ENCODE data around the gene WDR82.

WDR82 gene

DNA sequence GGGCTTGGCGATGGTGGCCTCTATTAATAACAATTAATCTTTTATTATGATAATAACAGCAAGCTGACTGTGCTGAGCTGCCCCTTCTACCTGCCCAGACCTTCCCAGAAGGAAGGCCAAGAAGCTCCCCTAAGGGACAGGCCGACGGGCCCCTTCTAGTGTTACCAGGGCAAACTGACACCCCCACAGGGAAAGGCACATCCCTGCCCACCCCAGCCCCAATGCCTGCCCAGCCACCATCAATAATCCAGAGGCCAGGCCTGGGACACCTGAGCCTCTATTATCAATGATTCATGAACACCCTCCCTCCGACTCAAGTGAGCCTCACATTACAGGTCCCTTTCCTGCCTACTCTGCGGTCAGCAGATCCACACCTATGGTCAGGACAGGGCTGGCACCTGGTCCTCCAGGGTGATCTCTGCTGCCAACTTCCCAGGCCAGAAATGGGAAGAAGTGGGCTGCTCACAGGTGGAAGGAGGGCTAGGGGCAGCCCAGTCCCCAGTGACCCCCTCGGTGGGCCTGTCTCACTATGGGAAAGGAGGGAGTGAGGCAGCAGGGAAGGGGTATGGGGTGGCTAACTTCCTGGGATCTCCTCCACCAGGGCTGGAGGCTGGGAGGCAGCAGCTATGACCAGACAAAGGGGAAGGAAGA, 41.3 kb downstream of the WDR82 start:
- TF ChIP-seq EZH2phosphoT487 (IDR thresholded peaks at IDR 0.05; ENCODE audit: borderline replicate concordance) = no peak
- TF ChIP-seq, protein P1, sequence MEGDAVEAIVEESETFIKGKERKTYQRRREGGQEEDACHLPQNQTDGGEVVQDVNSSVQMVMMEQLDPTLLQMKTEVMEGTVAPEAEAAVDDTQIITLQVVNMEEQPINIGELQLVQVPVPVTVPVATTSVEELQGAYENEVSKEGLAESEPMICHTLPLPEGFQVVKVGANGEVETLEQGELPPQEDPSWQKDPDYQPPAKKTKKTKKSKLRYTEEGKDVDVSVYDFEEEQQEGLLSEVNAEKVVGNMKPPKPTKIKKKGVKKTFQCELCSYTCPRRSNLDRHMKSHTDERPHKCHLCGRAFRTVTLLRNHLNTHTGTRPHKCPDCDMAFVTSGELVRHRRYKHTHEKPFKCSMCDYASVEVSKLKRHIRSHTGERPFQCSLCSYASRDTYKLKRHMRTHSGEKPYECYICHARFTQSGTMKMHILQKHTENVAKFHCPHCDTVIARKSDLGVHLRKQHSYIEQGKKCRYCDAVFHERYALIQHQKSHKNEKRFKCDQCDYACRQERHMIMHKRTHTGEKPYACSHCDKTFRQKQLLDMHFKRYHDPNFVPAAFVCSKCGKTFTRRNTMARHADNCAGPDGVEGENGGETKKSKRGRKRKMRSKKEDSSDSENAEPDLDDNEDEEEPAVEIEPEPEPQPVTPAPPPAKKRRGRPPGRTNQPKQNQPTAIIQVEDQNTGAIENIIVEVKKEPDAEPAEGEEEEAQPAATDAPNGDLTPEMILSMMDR (conservative IDR thresholded peaks at IDR 0.05; ENCODE audit: low read length) = no peak
- peak overlapping the region; percentile 99 for H3K4me3 ChIP-seq (ENCODE audit: low read length, poor library complexity, severe bottlenecking)
- no peaks in the 10 kb centered on the region for H3K9me2 ChIP-seq (replicated peaks; ENCODE audit: low read depth, low read length)
- peak overlapping the region; percentile 94 for H3K4me2 ChIP-seq (ENCODE audit: low read depth, low read length, poor library complexity, severe bottlenecking)
- peaks cover 18% of the 10 kb centered on the region for H4K20me1 ChIP-seq (ENCODE audit: insufficient read depth, low read length, poor library complexity, severe bottlenecking)
- no peaks in the 10 kb centered on the region for H3K27me3 ChIP-seq (ENCODE audit: insufficient read depth, low read length, poor library complexity, severe bottlenecking)
- H3K79me2 ChIP-seq (ENCODE audit: insufficient read depth, low read length) = peaks cover 54% of the 10 kb centered on the region
- H2AFZ ChIP-seq (ENCODE audit: low read length) = no peak overlapping the region
- no peaks in the 10 kb centered on the region for H3F3A ChIP-seq (ENCODE audit: low read depth)
- no peaks in the 10 kb centered on the region for H3K9me3 ChIP-seq (ENCODE audit: insufficient read depth, low read depth, low read length)
- H3K4me1 ChIP-seq (ENCODE audit: insufficient read depth, low read length, poor library complexity, severe bottlenecking) = peaks cover 34% of the 10 kb centered on the region
- no peaks in the 10 kb centered on the region for H3K36me3 ChIP-seq (ENCODE audit: insufficient read depth, low read length)
- peak overlapping the region; percentile 97 for H3K9ac ChIP-seq (ENCODE audit: low read depth, low read length, poor library complexity, severe bottlenecking)

GRCh38 chr3:52236424-52236886, 42.0 kb downstream of the WDR82 start:
- H3K4me1 ChIP-seq (ENCODE audit: insufficient read depth, low read length, poor library complexity, severe bottlenecking) = peaks cover 34% of the 10 kb centered on the region
- no peaks in the 10 kb centered on the region; the same call in 1 of the 2 replicates for H3K36me3 ChIP-seq (ENCODE audit: insufficient read depth, low read length)
- no peaks in the 10 kb centered on the region for H3K9me2 ChIP-seq (replicated peaks; ENCODE audit: low read depth, low read length)
- H3K9ac ChIP-seq (ENCODE audit: low read depth, low read length, poor library complexity, severe bottlenecking) = no peak overlapping the region
- H3F3A ChIP-seq (ENCODE audit: low read depth) = no peaks in the 10 kb centered on the region
- no peak for TF ChIP-seq EZH2phosphoT487 (IDR thresholded peaks at IDR 0.05; ENCODE audit: borderline replicate concordance)
- TF ChIP-seq, protein P1 (conservative IDR thresholded peaks at IDR 0.05; ENCODE audit: low read length) = no peak; the same call in 1 of the 2 replicates
- peaks cover 24% of the 10 kb centered on the region for H4K20me1 ChIP-seq (ENCODE audit: insufficient read depth, low read length, poor library complexity, severe bottlenecking)
- no peaks in the 10 kb centered on the region for H3K27me3 ChIP-seq (ENCODE audit: insufficient read depth, low read length, poor library complexity, severe bottlenecking)
- no peak overlapping the region for H3K4me3 ChIP-seq (ENCODE audit: low read length, poor library complexity, severe bottlenecking)
- no peak overlapping the region for H2AFZ ChIP-seq (ENCODE audit: low read length)
- H3K9me3 ChIP-seq (ENCODE audit: insufficient read depth, low read depth, low read length) = no peaks in the 10 kb centered on the region
- H3K79me2 ChIP-seq (ENCODE audit: insufficient read depth, low read length) = peaks cover 54% of the 10 kb centered on the region
- no peak overlapping the region for H3K4me2 ChIP-seq (ENCODE audit: low read depth, low read length, poor library complexity, severe bottlenecking)

- Histone ChIP-seq H3K9me2 (replicated peaks; ENCODE audit: low read depth, low read length) (no peaks in the 10 kb centered on the region), H3K79me2 (ENCODE audit: insufficient read depth, low read length) (peaks cover 51% of the 10 kb centered on the region), H3K9me3 (ENCODE audit: insufficient read depth, low read depth, low read length) (no peaks in the 10 kb centered on the region), H3K4me3 (ENCODE audit: low read length, poor library complexity, severe bottlenecking) (no peak overlapping the region), H3K4me2 (ENCODE audit: low read depth, low read length, poor library complexity, severe bottlenecking) (peak overlapping the region; percentile 36), H3F3A (ENCODE audit: low read depth) (no peaks in the 10 kb centered on the region), H3K36me3 (ENCODE audit: insufficient read depth, low read length) (peaks cover 14% of the 10 kb centered on the region; the same call in 1 of the 2 replicates), H3K9ac (ENCODE audit: low read depth, low read length, poor library complexity, severe bottlenecking) (no peak overlapping the region), H3K4me1 (ENCODE audit: insufficient read depth, low read length, poor library complexity, severe bottlenecking) (peaks cover 22% of the 10 kb centered on the region), H3K27me3 (ENCODE audit: insufficient read depth, low read length, poor library complexity, severe bottlenecking) (no peaks in the 10 kb centered on the region), H4K20me1 (ENCODE audit: insufficient read depth, low read length, poor library complexity, severe bottlenecking) (peaks cover 30% of the 10 kb centered on the region), H2AFZ (ENCODE audit: low read length) (no peak overlapping the region)
- no peak for TF ChIP-seq EZH2phosphoT487 (IDR thresholded peaks at IDR 0.05; ENCODE audit: borderline replicate concordance)
- TF ChIP-seq, protein P1 (conservative IDR thresholded peaks at IDR 0.05; ENCODE audit: low read length) = peak; percentile 40
Observed at GRCh38 chr3:52234516-52235447, 43.7 kb downstream of the WDR82 start.
